WTC11 (cell line): Measurements from ENCODE around the gene DEPDC1B.

Source experiments
- GABPB1 ChIP-seq: sonication (generic); formaldehyde crosslinking; IDR thresholded peaks from 2 replicates; pipeline ENCODE4 v1.8.1; 2023; ENCODE audit warnings: mild to moderate bottlenecking, missing genetic modification reagents
- MYBL2 ChIP-seq: sonication (generic); formaldehyde crosslinking; IDR thresholded peaks from 2 replicates; pipeline ENCODE4 v1.8.1; 2023; ENCODE audit warnings: mild to moderate bottlenecking, moderate library complexity, missing genetic modification reagents

- no peak for TF ChIP-seq MYBL2 (CRISPR knock-in tag)
- no peak for TF ChIP-seq GABPB1 (CRISPR knock-in tag)
Observed at GRCh38 chr5:60630836-60631235, 69.1 kb downstream of the DEPDC1B start.
